ENCODE measurements around the gene MEX3D. TPM values are rescaled to one million over a fixed set of nuclear protein-coding genes. Genes with fewer than 3 reads are reported as not detected.
A peak's percentile ranks its signal among the peaks of the same experiment; 100 is the strongest.

Gene MEX3D
- total and polyA plus RNA-seq, 2 of the 4 experiments (the other 2 are of a cell fraction) = 9.1 to 9.6 TPM

- peaks cover 4% of the 10 kb centered on the region; the same call in 1 of the 2 replicates for H3K9me1 ChIP-seq (ENCODE audit: insufficient read depth, low read length)
- intact Hi-C loops (cut with micrococcal nuclease) = no loop called here
- no peak within 1 kb of the TSS for H2BK5ac ChIP-seq (ENCODE audit: low read depth, low read length, poor library complexity, severe bottlenecking)
- H3K14ac ChIP-seq (replicated peaks; ENCODE audit: low read depth, low read length) = no peak within 1 kb of the TSS
- H3K36me3 ChIP-seq (ENCODE audit: control insufficient read depth, insufficient read depth, low read length) = no peaks in the 10 kb centered on the region
- no peak within 1 kb of the TSS for H4K91ac ChIP-seq (ENCODE audit: insufficient read depth, low read depth, low read length)
- no peaks in the 10 kb centered on the region for H3K9me3 ChIP-seq (ENCODE audit: control insufficient read depth, insufficient read depth, low read length)
- H3K27ac ChIP-seq (ENCODE audit: insufficient read depth, low read length) = no peak within 1 kb of the TSS
- no peak within 1 kb of the TSS for H4K8ac ChIP-seq (ENCODE audit: low read depth in 2 of 2, low read length in 2 of 2)
- no peak within 1 kb of the TSS for H2BK120ac ChIP-seq (ENCODE audit: low read depth, low read length)
- 18% methylated on average over 17 of the region's 92 CpGs; no CpG with 5 or more reads in 1 of the 2 experiments for WGBS, 2 experiments (ENCODE audit: extremely low coverage in 2 of 2, insufficient read length in 1 of 2)
- no peak for DNase-seq
- H4K5ac ChIP-seq (ENCODE audit: low read depth, low read length) = no peak within 1 kb of the TSS
- peak within 1 kb of the TSS; percentile 42 for H2AK9ac ChIP-seq (replicated peaks; ENCODE audit: low read depth, low read length, poor library complexity)
- H4K20me1 ChIP-seq (ENCODE audit: insufficient read depth, low read length) = peaks cover 7% of the 10 kb centered on the region; the same call in 1 of the 2 replicates
- H3K18ac ChIP-seq (ENCODE audit: low read depth, low read length) = no peak within 1 kb of the TSS
- no peak within 1 kb of the TSS for H3K56ac ChIP-seq (ENCODE audit: extremely low read depth, insufficient read depth, low read length)
- H2BK15ac ChIP-seq (ENCODE audit: low read depth, low read length) = no peak within 1 kb of the TSS
- in situ Hi-C loops (cut with MboI; ENCODE audit: low sequenced_read_pairs) = no loop called here
- peak within 1 kb of the TSS; percentile 58 for H2AFZ ChIP-seq (replicated peaks; ENCODE audit: low read length, poor library complexity)
- no peaks in the 10 kb centered on the region; the same call in 1 of the 2 replicates for H3K4me1 ChIP-seq (ENCODE audit: control insufficient read depth, insufficient read depth, low read length)
- H2BK20ac ChIP-seq (ENCODE audit: low read depth, low read length) = no peak within 1 kb of the TSS
- POLR2A ChIA-PET (ENCODE audit: unreplicated experiment) = no interaction called here
- no TSS peak for BruUV-seq (replicated peaks)
- CTCF ChIA-PET = interaction anchor here (0.6 kb wide), 1 partner anchor 52 kb away, joined by 3 read pairs; no protein-coding TSS in a partner anchor
- H3K4me3 ChIP-seq (ENCODE audit: insufficient read depth, low read depth, low read length) = no peak within 1 kb of the TSS
- no peak within 1 kb of the TSS for H2AK5ac ChIP-seq (ENCODE audit: low read depth, low read length)
- no peaks in the 10 kb centered on the region for H3K79me1 ChIP-seq (ENCODE audit: low read depth in 1 of 2, low read length in 2 of 2)
- peaks cover 34% of the 10 kb centered on the region for H3K27me3 ChIP-seq (ENCODE audit: control insufficient read depth, insufficient read depth, low read length)
- H3K4me2 ChIP-seq (ENCODE audit: low read depth, low read length) = no peak within 1 kb of the TSS
- TF ChIP-seq ELK1 (IDR thresholded peaks at IDR 0.05; ENCODE audit: borderline replicate concordance, low read depth, low read length) = no peak
- no peak for TF ChIP-seq MXI1 (IDR thresholded peaks at IDR 0.05; ENCODE audit: borderline replicate concordance, low read depth, low read length)
- TF ChIP-seq BHLHE40 (IDR thresholded peaks at IDR 0.05; ENCODE audit: low read depth, low read length) = no peak
- TF ChIP-seq CTCF (conservative IDR thresholded peaks at IDR 0.05; ENCODE audit: low read depth, low read length) = no peak
- no peak for TF ChIP-seq CEBPB (IDR thresholded peaks at IDR 0.05; ENCODE audit: low read depth, low read length)
- no peak for TF ChIP-seq SMC3 (IDR thresholded peaks at IDR 0.05; ENCODE audit: low read depth, low read length)
- no peak for TF ChIP-seq RCOR1 (IDR thresholded peaks at IDR 0.05; ENCODE audit: insufficient replicate concordance, low read length)
- no peak for TF ChIP-seq POLR2A (IDR thresholded peaks at IDR 0.05; ENCODE audit: low read depth, low read length)
- no peak for TF ChIP-seq RAD21 (IDR thresholded peaks at IDR 0.05; ENCODE audit: low read length)
- dilution Hi-C loops (cut with HindIII; ENCODE audit: low sequenced_read_pairs, unreplicated experiment) = no loop called here
- ATAC-seq (ENCODE audit: low read depth) = peak; percentile 36; the same call in 1 of the 2 replicates
- peak within 1 kb of the TSS; percentile 22 for H3K23ac ChIP-seq (ENCODE audit: low read depth, low read length)
- H3K9ac ChIP-seq (ENCODE audit: low read depth, low read length) = no peak within 1 kb of the TSS
- H3K4ac ChIP-seq (ENCODE audit: low read depth, low read length) = no peak within 1 kb of the TSS
Measured at GRCh38 chr19:1523412-1524286, 44.5 kb downstream of the MEX3D start, which contains the start of gene PLK5. Gene PLK5, plus strand, starts transcription at chr19:1524077. Its CDS starts 2,920 bp downstream, at chr19:1526997.

All from IMR-90 (cell line).